ENCODE data around the gene ADAMTS6.

DNA sequence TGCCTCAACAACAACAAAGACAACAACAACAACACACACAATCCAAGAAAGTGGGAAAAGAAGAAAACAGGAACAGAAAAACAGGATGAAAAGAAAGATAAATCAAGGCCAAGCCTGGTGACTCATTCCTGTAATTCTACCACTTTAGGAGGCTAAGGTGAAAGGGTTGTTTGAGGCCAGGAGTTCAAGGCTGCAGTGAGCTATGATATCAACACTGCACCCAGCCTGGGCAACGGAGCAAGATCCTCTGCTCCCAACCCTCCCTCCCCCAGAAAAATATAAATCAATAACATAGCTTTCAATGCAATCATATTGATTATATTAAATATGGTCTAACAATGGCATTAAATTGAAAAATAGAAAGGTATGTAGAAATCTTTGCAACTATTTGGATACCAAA, 49.2 kb upstream of the ADAMTS6 start:
- TF ChIP-seq, protein P1, sequence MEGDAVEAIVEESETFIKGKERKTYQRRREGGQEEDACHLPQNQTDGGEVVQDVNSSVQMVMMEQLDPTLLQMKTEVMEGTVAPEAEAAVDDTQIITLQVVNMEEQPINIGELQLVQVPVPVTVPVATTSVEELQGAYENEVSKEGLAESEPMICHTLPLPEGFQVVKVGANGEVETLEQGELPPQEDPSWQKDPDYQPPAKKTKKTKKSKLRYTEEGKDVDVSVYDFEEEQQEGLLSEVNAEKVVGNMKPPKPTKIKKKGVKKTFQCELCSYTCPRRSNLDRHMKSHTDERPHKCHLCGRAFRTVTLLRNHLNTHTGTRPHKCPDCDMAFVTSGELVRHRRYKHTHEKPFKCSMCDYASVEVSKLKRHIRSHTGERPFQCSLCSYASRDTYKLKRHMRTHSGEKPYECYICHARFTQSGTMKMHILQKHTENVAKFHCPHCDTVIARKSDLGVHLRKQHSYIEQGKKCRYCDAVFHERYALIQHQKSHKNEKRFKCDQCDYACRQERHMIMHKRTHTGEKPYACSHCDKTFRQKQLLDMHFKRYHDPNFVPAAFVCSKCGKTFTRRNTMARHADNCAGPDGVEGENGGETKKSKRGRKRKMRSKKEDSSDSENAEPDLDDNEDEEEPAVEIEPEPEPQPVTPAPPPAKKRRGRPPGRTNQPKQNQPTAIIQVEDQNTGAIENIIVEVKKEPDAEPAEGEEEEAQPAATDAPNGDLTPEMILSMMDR (IDR thresholded peaks at IDR 0.05 in 4 of 5, conservative IDR thresholded peaks at IDR 0.05 in 1 of 5) = no peak
- TF ChIP-seq POLR2A (IDR thresholded peaks at IDR 0.05) = no peak
